ENCODE data around the gene RNF115. TPM values are rescaled to one million over a fixed set of nuclear protein-coding genes. Genes with fewer than 3 reads are reported as not detected.
A peak's percentile ranks its signal among the peaks of the same experiment; 100 is the strongest.

RNF115 gene
- total and polyA plus RNA-seq, 2 of the 13 experiments (the other 11 are each of a cell fraction or from before 2014, with no cell fraction given): 6.0 to 10.1 TPM

DNA sequence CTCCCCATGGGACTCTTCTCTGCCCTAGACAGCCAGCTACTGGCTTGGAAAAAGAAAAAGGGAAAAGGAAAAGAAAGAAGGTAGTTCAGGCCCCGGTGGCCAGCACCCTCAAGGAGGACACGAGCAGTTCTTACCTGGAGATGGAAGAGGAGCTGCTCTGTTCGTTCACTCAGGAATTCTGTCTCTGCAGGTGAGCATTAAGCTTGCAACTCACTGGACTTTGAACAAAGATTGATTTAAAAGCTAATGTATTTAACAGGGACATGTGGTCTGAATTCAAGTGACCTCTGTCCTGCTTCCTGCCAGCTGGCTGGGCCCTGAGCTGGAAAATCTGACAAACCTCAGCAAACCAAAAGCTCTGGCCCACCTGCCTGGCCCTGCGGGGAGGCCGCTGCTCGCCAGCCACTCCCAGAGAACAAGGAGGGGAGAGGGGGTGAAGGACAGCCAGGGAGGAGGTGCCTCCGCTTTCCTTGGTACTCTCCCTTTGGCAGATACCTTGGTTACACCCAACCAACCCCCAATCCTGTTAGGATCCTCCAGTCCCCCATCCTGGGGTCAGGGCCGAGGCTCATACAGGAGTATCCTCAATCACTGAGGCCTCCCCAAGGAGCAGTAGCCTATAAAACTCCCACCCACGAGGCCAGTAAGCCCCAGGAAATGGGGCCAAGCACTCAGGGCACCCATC is 116.6 kb downstream of the RNF115 start, which contains the start of gene PDZK1 (continued):
- TF ChIP-seq, protein P1, sequence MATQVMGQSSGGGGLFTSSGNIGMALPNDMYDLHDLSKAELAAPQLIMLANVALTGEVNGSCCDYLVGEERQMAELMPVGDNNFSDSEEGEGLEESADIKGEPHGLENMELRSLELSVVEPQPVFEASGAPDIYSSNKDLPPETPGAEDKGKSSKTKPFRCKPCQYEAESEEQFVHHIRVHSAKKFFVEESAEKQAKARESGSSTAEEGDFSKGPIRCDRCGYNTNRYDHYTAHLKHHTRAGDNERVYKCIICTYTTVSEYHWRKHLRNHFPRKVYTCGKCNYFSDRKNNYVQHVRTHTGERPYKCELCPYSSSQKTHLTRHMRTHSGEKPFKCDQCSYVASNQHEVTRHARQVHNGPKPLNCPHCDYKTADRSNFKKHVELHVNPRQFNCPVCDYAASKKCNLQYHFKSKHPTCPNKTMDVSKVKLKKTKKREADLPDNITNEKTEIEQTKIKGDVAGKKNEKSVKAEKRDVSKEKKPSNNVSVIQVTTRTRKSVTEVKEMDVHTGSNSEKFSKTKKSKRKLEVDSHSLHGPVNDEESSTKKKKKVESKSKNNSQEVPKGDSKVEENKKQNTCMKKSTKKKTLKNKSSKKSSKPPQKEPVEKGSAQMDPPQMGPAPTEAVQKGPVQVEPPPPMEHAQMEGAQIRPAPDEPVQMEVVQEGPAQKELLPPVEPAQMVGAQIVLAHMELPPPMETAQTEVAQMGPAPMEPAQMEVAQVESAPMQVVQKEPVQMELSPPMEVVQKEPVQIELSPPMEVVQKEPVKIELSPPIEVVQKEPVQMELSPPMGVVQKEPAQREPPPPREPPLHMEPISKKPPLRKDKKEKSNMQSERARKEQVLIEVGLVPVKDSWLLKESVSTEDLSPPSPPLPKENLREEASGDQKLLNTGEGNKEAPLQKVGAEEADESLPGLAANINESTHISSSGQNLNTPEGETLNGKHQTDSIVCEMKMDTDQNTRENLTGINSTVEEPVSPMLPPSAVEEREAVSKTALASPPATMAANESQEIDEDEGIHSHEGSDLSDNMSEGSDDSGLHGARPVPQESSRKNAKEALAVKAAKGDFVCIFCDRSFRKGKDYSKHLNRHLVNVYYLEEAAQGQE (IDR thresholded peaks at IDR 0.05; ENCODE audit: borderline replicate concordance in 1 of 2, low read depth in 1 of 2, low read length in 2 of 2): no peak
- TF ChIP-seq RARA (CRISPR knock-in tag; IDR thresholded peaks at IDR 0.05) (peak; percentile 56), HDAC2 (CRISPR knock-in tag; IDR thresholded peaks at IDR 0.05) (peak; percentile 77), POLR2AphosphoS2 (IDR thresholded peaks at IDR 0.05; ENCODE audit: low read depth, low read length) (no peak), ATF4 (CRISPR knock-in tag; IDR thresholded peaks at IDR 0.05) (no peak), RORA (CRISPR knock-in tag; IDR thresholded peaks at IDR 0.05) (no peak), DR1 (CRISPR knock-in tag; IDR thresholded peaks at IDR 0.05) (no peak), SRSF9 (IDR thresholded peaks at IDR 0.05; ENCODE audit: borderline replicate concordance, insufficient read depth, low read depth, low read length, poor library complexity, severe bottlenecking) (no peak), ZNF343 (CRISPR knock-in tag; IDR thresholded peaks at IDR 0.05) (no peak), HES4 (CRISPR knock-in tag; IDR thresholded peaks at IDR 0.05; ENCODE audit: borderline replicate concordance) (peak; percentile 60; the same call in 1 of the 2 replicates), PAXIP1 (CRISPR knock-in tag; conservative IDR thresholded peaks at IDR 0.05) (peak; percentile 93), ATF7 (IDR thresholded peaks at IDR 0.05) (no peak), ATF7 (CRISPR knock-in tag; IDR thresholded peaks at IDR 0.05) (0 out of 2 replicates have a peak, but pooled peaks have one; percentile 9), ZNF629 (CRISPR knock-in tag; conservative IDR thresholded peaks at IDR 0.05) (0 out of 2 replicates have a peak, but pooled peaks have one; percentile 43)
- TF ChIP-seq, protein P2, sequence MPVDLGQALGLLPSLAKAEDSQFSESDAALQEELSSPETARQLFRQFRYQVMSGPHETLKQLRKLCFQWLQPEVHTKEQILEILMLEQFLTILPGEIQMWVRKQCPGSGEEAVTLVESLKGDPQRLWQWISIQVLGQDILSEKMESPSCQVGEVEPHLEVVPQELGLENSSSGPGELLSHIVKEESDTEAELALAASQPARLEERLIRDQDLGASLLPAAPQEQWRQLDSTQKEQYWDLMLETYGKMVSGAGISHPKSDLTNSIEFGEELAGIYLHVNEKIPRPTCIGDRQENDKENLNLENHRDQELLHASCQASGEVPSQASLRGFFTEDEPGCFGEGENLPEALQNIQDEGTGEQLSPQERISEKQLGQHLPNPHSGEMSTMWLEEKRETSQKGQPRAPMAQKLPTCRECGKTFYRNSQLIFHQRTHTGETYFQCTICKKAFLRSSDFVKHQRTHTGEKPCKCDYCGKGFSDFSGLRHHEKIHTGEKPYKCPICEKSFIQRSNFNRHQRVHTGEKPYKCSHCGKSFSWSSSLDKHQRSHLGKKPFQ (CRISPR knock-in tag; IDR thresholded peaks at IDR 0.05; ENCODE audit: insufficient replicate concordance): no peak
- TF ChIP-seq, protein P3, sequence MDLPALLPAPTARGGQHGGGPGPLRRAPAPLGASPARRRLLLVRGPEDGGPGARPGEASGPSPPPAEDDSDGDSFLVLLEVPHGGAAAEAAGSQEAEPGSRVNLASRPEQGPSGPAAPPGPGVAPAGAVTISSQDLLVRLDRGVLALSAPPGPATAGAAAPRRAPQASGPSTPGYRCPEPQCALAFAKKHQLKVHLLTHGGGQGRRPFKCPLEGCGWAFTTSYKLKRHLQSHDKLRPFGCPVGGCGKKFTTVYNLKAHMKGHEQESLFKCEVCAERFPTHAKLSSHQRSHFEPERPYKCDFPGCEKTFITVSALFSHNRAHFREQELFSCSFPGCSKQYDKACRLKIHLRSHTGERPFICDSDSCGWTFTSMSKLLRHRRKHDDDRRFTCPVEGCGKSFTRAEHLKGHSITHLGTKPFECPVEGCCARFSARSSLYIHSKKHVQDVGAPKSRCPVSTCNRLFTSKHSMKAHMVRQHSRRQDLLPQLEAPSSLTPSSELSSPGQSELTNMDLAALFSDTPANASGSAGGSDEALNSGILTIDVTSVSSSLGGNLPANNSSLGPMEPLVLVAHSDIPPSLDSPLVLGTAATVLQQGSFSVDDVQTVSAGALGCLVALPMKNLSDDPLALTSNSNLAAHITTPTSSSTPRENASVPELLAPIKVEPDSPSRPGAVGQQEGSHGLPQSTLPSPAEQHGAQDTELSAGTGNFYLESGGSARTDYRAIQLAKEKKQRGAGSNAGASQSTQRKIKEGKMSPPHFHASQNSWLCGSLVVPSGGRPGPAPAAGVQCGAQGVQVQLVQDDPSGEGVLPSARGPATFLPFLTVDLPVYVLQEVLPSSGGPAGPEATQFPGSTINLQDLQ (CRISPR knock-in tag; IDR thresholded peaks at IDR 0.05): no peak

Data from HepG2 (cell line).